HepG2 (cell line): ENCODE measurements around the gene MGAT1. TPM values are rescaled to one million over a fixed set of nuclear protein-coding genes. Genes with fewer than 3 reads are reported as not detected.

ENCODE experiments used
- ASH2L ChIP-seq: fragments of 300-600, 200-600 bp; sonication (generic); IDR thresholded peaks from 2 replicates; pipeline ENCODE4 v1.7.0; 2017; ENCODE audit warnings: low read depth, mild to moderate bottlenecking, moderate library complexity, mixed read lengths, low read length; ENCODE audit not compliant: insufficient read length
- DMTF1 ChIP-seq: sonication (generic); formaldehyde crosslinking; IDR thresholded peaks from 2 replicates; pipeline ENCODE4 v1.4.0; 2020; ENCODE audit warnings: mild to moderate bottlenecking, missing genetic modification reagents
- GATAD2A ChIP-seq: IDR thresholded peaks from 2 replicates; pipeline ENCODE4 v1.6.1; 2016
- GTF3A ChIP-seq: sonication (generic); formaldehyde crosslinking; conservative IDR thresholded peaks from 2 replicates; pipeline ENCODE4 v1.4.0; 2020; ENCODE audit warnings: mild to moderate bottlenecking, missing genetic modification reagents
- IKZF4 ChIP-seq: sonication (generic); formaldehyde crosslinking; IDR thresholded peaks from 2 replicates; pipeline ENCODE4 v1.5.1; 2020; ENCODE audit warnings: borderline replicate concordance, mild to moderate bottlenecking, low read depth, missing genetic modification reagents; ENCODE audit errors: not compliant biosample characterization
- MAZ ChIP-seq, 2 experiments: sonication (generic) in 1 of 2; formaldehyde crosslinking in 1 of 2; IDR thresholded peaks; 2 replicates each; pipeline versions ENCODE4 v1.5.0 to v1.6.1; 2012 to 2020; ENCODE audit warnings: low read depth in 2 of 2, mild to moderate bottlenecking in 2 of 2, borderline replicate concordance in 1 of 2, improper control_type of control experiment in 1 of 2, low read length in 1 of 2, missing genetic modification reagents in 1 of 2, moderate library complexity in 1 of 2
- MED13 ChIP-seq: sonication (generic); formaldehyde crosslinking; IDR thresholded peaks from 2 replicates; pipeline ENCODE4 v1.5.0; 2020; ENCODE audit warnings: missing genetic modification reagents
- MEIS2 ChIP-seq: sonication (generic); formaldehyde crosslinking; IDR thresholded peaks from 2 replicates; pipeline ENCODE4 v1.9.0; 2021; ENCODE audit warnings: mild to moderate bottlenecking, missing genetic modification reagents
- MYC ChIP-seq: sonication (generic); formaldehyde crosslinking; IDR thresholded peaks from 2 replicates; pipeline ENCODE4 v1.9.0; 2021; ENCODE audit warnings: missing genetic modification reagents, borderline replicate concordance
- NONO ChIP-seq, 2 experiments: fragments of 450-650 bp in 1 of 2; sonication (generic) in 1 of 2; formaldehyde crosslinking in 1 of 2; IDR thresholded peaks in 1 of 2; conservative IDR thresholded peaks in 1 of 2; 2 replicates each; pipeline versions ENCODE4 v1.6.1 to v1.8.0; 2017 to 2022; ENCODE audit warnings: mild to moderate bottlenecking in 1 of 2, missing genetic modification reagents in 1 of 2, moderate library complexity in 1 of 2
- PAX8 ChIP-seq: sonication (generic); formaldehyde crosslinking; IDR thresholded peaks from 2 replicates; pipeline ENCODE4 v1.8.0; 2022; ENCODE audit warnings: mild to moderate bottlenecking, missing genetic modification reagents, borderline replicate concordance
- REXO4 ChIP-seq: sonication (generic); formaldehyde crosslinking; IDR thresholded peaks from 2 replicates; pipeline ENCODE4 v1.8.0; 2022; ENCODE audit warnings: missing genetic modification reagents, mild to moderate bottlenecking, borderline replicate concordance
- SAFB2 ChIP-seq: sonication (generic); formaldehyde crosslinking; IDR thresholded peaks from 2 replicates; pipeline ENCODE4 v1.5.1; 2020; ENCODE audit warnings: missing genetic modification reagents, low read depth, mild to moderate bottlenecking, borderline replicate concordance
- YY1 ChIP-seq: IDR thresholded peaks from 2 replicates; pipeline ENCODE4 v1.6.1; 2011; ENCODE audit warnings: low read length, low read depth, moderate library complexity, mild to moderate bottlenecking; ENCODE audit not compliant: insufficient read depth, insufficient replicate concordance
- ZNF230 ChIP-seq: sonication (generic); formaldehyde crosslinking; IDR thresholded peaks from 2 replicates; pipeline ENCODE4 v1.4.0; 2020; ENCODE audit warnings: mild to moderate bottlenecking, missing genetic modification reagents
- polyA plus RNA-seq, 8 experiments: library from polyadenylated mRNA; depleted of rRNA in 3 of 8; stranded (reverse) in 7 of 8; unstranded in 1 of 8; fragments of >200 nt; fragmentation: Illumina TruSeq in 4 of 8; extraction: Trizol in 4 of 8; gene quantifications; 2 replicates each; pipeline versions ENCODE4 v1.2.1 to v1.2.3, GENCODE V29; 2011 to 2016; ENCODE audit warnings: low read depth in 4 of 8, missing spikeins in 1 of 8, mixed read lengths in 1 of 8; ENCODE audit not compliant: insufficient read depth in 1 of 8
- total RNA-seq, 5 experiments: library from RNA; depleted of rRNA; stranded (reverse); fragments of >200 nt; fragmentation: Illumina TruSeq; extraction: Trizol; gene quantifications; 2 replicates each; pipeline ENCODE4 v1.2.3, GENCODE V29; 2016; ENCODE audit warnings: low read depth in 1 of 5
- TF ChIP-seq, protein P1 (sequence below): sonication (generic); formaldehyde crosslinking; IDR thresholded peaks from 2 replicates; pipeline ENCODE4 v1.8.0; 2022; ENCODE audit warnings: low read depth, missing genetic modification reagents
- TF ChIP-seq, protein P2 (sequence below): sonication (generic); formaldehyde crosslinking; IDR thresholded peaks from 2 replicates; pipeline ENCODE4 v1.4.0; 2020; ENCODE audit warnings: mild to moderate bottlenecking, missing genetic modification reagents
- TF ChIP-seq, protein P3 (sequence below), 2 experiments: sonication (generic) in 1 of 2; formaldehyde crosslinking in 1 of 2; IDR thresholded peaks; 2 replicates each; pipeline versions ENCODE4 v1.4.0 to v1.6.1; 2018 to 2020; ENCODE audit warnings: missing genetic modification reagents in 2 of 2, borderline replicate concordance in 1 of 2, low read depth in 1 of 2, mild to moderate bottlenecking in 1 of 2, missing biosample characterization in 1 of 2

MGAT1 gene
- total and polyA plus RNA-seq, 2 of the 13 experiments (the other 11 are each of a cell fraction or from before 2014, with no cell fraction given): 50.1 to 55.3 TPM

- TF ChIP-seq MAZ (IDR thresholded peaks at IDR 0.05; ENCODE audit: borderline replicate concordance, low read depth, low read length) (no peak), MAZ (CRISPR knock-in tag; IDR thresholded peaks at IDR 0.05; ENCODE audit: low read depth) (peak; percentile 69; the same call in 1 of the 2 replicates), PAX8 (CRISPR knock-in tag) (0 out of 2 replicates have a peak, but pooled peaks have one; percentile 18), GTF3A (CRISPR knock-in tag) (peak; percentile 67; the same call in 1 of the 2 replicates), MED13 (no peak), SAFB2 (CRISPR knock-in tag) (peak; percentile 71; the same call in 1 of the 2 replicates), YY1 (no peak), REXO4 (CRISPR knock-in tag) (no peak), GATAD2A (CRISPR knock-in tag) (no peak), DMTF1 (no peak), MEIS2 (CRISPR knock-in tag) (peak; percentile 65; the same call in 1 of the 2 replicates), ASH2L (peak; percentile 13), IKZF4 (CRISPR knock-in tag) (peak; percentile 32), NONO (IDR thresholded peaks at IDR 0.05) (no peak), NONO (CRISPR knock-in tag; conservative IDR thresholded peaks at IDR 0.05) (peak; percentile 82), ZNF230 (CRISPR knock-in tag) (peak; percentile 87; the same call in 1 of the 2 replicates), MYC (CRISPR knock-in tag) (peak; percentile 66)
- TF ChIP-seq, protein P1, sequence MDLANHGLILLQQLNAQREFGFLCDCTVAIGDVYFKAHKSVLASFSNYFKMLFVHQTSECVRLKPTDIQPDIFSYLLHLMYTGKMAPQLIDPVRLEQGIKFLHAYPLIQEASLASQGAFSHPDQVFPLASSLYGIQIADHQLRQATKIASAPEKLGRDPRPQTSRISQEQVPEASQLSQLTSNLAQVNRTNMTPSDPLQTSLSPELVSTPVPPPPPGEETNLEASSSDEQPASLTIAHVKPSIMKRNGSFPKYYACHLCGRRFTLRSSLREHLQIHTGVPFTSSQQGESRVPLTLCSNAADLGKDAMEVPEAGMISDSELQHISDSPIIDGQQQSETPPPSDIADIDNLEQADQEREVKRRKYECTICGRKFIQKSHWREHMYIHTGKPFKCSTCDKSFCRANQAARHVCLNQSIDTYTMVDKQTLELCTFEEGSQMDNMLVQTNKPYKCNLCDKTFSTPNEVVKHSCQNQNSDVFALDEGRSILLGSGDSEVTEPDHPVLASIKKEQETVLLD (CRISPR knock-in tag): 0 out of 2 replicates have a peak, but pooled peaks have one; percentile 64
- TF ChIP-seq, protein P2, sequence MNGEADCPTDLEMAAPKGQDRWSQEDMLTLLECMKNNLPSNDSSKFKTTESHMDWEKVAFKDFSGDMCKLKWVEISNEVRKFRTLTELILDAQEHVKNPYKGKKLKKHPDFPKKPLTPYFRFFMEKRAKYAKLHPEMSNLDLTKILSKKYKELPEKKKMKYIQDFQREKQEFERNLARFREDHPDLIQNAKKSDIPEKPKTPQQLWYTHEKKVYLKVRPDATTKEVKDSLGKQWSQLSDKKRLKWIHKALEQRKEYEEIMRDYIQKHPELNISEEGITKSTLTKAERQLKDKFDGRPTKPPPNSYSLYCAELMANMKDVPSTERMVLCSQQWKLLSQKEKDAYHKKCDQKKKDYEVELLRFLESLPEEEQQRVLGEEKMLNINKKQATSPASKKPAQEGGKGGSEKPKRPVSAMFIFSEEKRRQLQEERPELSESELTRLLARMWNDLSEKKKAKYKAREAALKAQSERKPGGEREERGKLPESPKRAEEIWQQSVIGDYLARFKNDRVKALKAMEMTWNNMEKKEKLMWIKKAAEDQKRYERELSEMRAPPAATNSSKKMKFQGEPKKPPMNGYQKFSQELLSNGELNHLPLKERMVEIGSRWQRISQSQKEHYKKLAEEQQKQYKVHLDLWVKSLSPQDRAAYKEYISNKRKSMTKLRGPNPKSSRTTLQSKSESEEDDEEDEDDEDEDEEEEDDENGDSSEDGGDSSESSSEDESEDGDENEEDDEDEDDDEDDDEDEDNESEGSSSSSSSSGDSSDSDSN (CRISPR knock-in tag): peak; percentile 39; the same call in 1 of the 2 replicates
- TF ChIP-seq, protein P3, sequence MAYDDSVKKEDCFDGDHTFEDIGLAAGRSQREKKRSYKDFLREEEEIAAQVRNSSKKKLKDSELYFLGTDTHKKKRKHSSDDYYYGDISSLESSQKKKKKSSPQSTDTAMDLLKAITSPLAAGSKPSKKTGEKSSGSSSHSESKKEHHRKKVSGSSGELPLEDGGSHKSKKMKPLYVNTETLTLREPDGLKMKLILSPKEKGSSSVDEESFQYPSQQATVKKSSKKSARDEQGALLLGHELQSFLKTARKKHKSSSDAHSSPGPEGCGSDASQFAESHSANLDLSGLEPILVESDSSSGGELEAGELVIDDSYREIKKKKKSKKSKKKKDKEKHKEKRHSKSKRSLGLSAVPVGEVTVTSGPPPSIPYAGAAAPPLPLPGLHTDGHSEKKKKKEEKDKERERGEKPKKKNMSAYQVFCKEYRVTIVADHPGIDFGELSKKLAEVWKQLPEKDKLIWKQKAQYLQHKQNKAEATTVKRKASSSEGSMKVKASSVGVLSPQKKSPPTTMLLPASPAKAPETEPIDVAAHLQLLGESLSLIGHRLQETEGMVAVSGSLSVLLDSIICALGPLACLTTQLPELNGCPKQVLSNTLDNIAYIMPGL (CRISPR knock-in tag; IDR thresholded peaks at IDR 0.05; ENCODE audit: borderline replicate concordance in 1 of 2, low read depth in 1 of 2): peak; percentile 21 to 55; a peak in 2 of 4 replicates
Measured at GRCh38 chr5:180802325-180803180, at the start of gene MGAT1 (continued).
